ENCODE data around the gene SUGT1.

DNA sequence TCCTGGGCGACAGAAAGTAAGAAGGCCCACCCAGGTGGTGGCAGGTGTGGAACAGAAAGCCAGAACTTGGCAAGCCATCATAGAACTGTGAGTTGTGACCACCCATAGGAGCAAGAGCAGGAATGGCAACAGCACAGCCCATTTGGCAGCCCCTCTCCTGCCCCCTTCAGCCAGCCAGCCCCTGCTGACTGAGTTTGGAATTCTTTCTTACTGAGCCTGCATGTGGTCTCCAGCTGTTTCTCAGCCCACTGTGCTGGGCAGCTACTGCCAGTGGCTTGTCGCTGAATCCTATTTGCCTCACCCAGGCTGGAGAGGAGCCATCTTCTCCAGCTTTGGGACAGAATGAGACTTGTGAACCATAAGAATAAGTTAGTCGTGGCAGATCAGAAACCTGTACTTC lies 58.6 kb downstream of the SUGT1 start:
- TF ChIP-seq, protein P1, sequence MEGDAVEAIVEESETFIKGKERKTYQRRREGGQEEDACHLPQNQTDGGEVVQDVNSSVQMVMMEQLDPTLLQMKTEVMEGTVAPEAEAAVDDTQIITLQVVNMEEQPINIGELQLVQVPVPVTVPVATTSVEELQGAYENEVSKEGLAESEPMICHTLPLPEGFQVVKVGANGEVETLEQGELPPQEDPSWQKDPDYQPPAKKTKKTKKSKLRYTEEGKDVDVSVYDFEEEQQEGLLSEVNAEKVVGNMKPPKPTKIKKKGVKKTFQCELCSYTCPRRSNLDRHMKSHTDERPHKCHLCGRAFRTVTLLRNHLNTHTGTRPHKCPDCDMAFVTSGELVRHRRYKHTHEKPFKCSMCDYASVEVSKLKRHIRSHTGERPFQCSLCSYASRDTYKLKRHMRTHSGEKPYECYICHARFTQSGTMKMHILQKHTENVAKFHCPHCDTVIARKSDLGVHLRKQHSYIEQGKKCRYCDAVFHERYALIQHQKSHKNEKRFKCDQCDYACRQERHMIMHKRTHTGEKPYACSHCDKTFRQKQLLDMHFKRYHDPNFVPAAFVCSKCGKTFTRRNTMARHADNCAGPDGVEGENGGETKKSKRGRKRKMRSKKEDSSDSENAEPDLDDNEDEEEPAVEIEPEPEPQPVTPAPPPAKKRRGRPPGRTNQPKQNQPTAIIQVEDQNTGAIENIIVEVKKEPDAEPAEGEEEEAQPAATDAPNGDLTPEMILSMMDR (IDR thresholded peaks at IDR 0.05 in 2 of 3, conservative IDR thresholded peaks at IDR 0.05 in 1 of 3; ENCODE audit: control insufficient read depth in 2 of 3, extremely low read depth in 1 of 3, insufficient read depth in 1 of 3, low read depth in 3 of 3, low read length in 3 of 3), result no peak
- TF ChIP-seq NR2C2 (IDR thresholded peaks at IDR 0.05; ENCODE audit: borderline replicate concordance, control insufficient read depth, insufficient read length, low read depth) (no peak), FOXM1 (IDR thresholded peaks at IDR 0.05; ENCODE audit: low read depth, low read length) (no peak), ZNF384 (IDR thresholded peaks at IDR 0.05; ENCODE audit: borderline replicate concordance, low read depth, low read length) (no peak), POLR2AphosphoS2 (IDR thresholded peaks at IDR 0.05; ENCODE audit: low read depth, low read length) (no peak), POLR2A (IDR thresholded peaks at IDR 0.05; ENCODE audit: low read depth, low read length) (no peak), NFYB (IDR thresholded peaks at IDR 0.05; ENCODE audit: insufficient read depth, low read depth, low read length) (no peak), GABPA (IDR thresholded peaks at IDR 0.05; ENCODE audit: low read depth) (no peak)
- TF ChIP-seq, protein P2, sequence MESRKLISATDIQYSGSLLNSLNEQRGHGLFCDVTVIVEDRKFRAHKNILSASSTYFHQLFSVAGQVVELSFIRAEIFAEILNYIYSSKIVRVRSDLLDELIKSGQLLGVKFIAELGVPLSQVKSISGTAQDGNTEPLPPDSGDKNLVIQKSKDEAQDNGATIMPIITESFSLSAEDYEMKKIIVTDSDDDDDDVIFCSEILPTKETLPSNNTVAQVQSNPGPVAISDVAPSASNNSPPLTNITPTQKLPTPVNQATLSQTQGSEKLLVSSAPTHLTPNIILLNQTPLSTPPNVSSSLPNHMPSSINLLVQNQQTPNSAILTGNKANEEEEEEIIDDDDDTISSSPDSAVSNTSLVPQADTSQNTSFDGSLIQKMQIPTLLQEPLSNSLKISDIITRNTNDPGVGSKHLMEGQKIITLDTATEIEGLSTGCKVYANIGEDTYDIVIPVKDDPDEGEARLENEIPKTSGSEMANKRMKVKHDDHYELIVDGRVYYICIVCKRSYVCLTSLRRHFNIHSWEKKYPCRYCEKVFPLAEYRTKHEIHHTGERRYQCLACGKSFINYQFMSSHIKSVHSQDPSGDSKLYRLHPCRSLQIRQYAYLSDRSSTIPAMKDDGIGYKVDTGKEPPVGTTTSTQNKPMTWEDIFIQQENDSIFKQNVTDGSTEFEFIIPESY (IDR thresholded peaks at IDR 0.05), result no peak

All from GM12878 (cell line).